ENCODE measurements around the gene PROX2. TPM values are rescaled to one million over a fixed set of nuclear protein-coding genes. Genes with fewer than 3 reads are reported as not detected.
A peak's percentile ranks its signal among the peaks of the same experiment; 100 is the strongest.

Gene PROX2
- total and polyA plus RNA-seq, 10 donors, result 0.06 to 0.43 (median 0.25) TPM; not detected in 6

- peaks cover 0 to 43% (median 19%) of the 10 kb centered on the region in 6 donors for H3K4me1 ChIP-seq
- no peaks in the 10 kb centered on the region for H3K9me3 ChIP-seq
- peaks cover 0 to 1% (median 0%) of the 10 kb centered on the region in 6 donors for H3K36me3 ChIP-seq
- H3K27me3 ChIP-seq (replicated peaks in 1 of 7), result no peaks in the 10 kb centered on the region
- intact Hi-C loops (cut with DNase I; ENCODE audit: low total_unique reads), result no loop called here
- peak; percentile 43 for DNase-seq
- no peak overlapping the region for H3K27ac ChIP-seq
- WGBS, 5 donors, result 60 to 100% (median 96%) methylated on average over 1 to 6 of the region's 6 CpGs
- no peak overlapping the region for H3K4me3 ChIP-seq
- TF ChIP-seq CTCF (IDR thresholded peaks at IDR 0.05 in 8 of 11, conservative IDR thresholded peaks at IDR 0.05 in 3 of 11) (no peak), POLR2A (IDR thresholded peaks at IDR 0.05) (no peak), POLR2AphosphoS5 (IDR thresholded peaks at IDR 0.05) (no peak)
Measured at GRCh38 chr14:74912111-74912510, 36.2 kb upstream of the PROX2 start.

DNA sequence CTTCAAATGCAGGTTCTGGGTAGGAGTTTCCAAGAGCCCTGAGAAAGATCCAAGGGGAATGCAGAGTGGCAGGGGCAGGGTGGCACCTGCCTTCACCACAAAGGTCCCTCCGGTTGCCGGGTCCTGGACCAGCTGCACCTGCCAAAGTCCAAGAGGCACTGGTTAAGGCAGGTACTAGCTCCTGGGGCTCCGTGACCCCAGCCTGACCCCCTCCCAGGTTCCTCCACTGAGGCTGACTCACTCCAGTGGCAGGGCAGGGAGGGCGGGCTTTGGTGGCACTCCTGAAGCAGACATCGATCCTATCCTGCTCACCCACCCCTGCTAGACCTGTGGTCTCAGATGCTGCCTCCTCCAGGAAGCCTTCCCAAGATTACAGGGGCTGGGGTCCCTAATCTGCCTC, 35.8 kb upstream of the PROX2 start:
- peaks cover 0 to 45% (median 21%) of the 10 kb centered on the region in 6 donors for H3K4me1 ChIP-seq

GRCh38 chr14:74911221-74911620, 35.3 kb upstream of the PROX2 start:
- intact Hi-C loops (cut with DNase I; ENCODE audit: low total_unique reads), result no loop called here
- Histone ChIP-seq H3K4me1 (peaks cover 0 to 49% (median 22%) of the 10 kb centered on the region in 6 donors), H3K36me3 (peaks cover 0 to 10% (median 0%) of the 10 kb centered on the region in 6 donors), H3K27ac (no peak overlapping the region), H3K9me3 (no peaks in the 10 kb centered on the region), H3K27me3 (replicated peaks in 1 of 7) (no peaks in the 10 kb centered on the region), H3K4me3 (no peak overlapping the region)
- WGBS, 5 donors, result 88 to 100% (median 93%) methylated on average over 2 to 6 of the region's 6 CpGs
- no peak for DNase-seq
- no peak for TF ChIP-seq POLR2AphosphoS5 (IDR thresholded peaks at IDR 0.05)
- no peak for TF ChIP-seq POLR2A (IDR thresholded peaks at IDR 0.05)

More for the DNA sequence above, 35.8 kb upstream of the PROX2 start:
- Histone ChIP-seq H3K27ac (no peak overlapping the region), H3K9me3 (no peaks in the 10 kb centered on the region), H3K4me3 (no peak overlapping the region), H3K27me3 (replicated peaks in 1 of 7) (no peaks in the 10 kb centered on the region), H3K36me3 (peaks cover 0 to 5% (median 0%) of the 10 kb centered on the region in 6 donors)
- peak; percentile 31 for DNase-seq
- intact Hi-C loops (cut with DNase I; ENCODE audit: low total_unique reads), result no loop called here
- 90 to 98% (median 93%) methylated on average over 5 of the region's 5 CpGs for WGBS, 5 donors
- no peak for TF ChIP-seq CTCF (IDR thresholded peaks at IDR 0.05 in 8 of 11, conservative IDR thresholded peaks at IDR 0.05 in 3 of 11)
- no peak for TF ChIP-seq POLR2A (IDR thresholded peaks at IDR 0.05)
- TF ChIP-seq POLR2AphosphoS5 (IDR thresholded peaks at IDR 0.05), result no peak

DNA sequence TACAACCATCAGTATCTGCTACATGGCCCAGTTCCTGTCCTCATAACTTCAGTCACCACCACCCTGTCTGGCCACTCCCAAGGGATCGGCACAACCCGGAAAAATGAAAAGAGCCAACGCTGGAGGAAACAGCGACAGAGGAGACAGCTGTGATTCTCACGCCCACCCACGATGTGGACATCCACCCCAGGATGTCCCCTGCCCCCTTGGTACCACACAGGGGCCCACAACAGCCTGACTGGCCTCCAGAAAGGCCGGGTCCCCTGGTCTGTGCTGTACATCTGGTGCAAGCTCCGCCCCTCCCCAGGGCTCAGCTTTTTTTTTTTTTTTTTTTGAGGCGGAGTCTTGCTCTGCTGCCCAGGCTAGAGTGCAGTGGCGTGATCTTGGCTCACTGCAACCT, 34.6 kb upstream of the PROX2 start:
- WGBS, 5 donors, result 73 to 85% (median 77%) methylated on average over 9 to 10 of the region's 10 CpGs
- H3K27ac ChIP-seq, result peak overlapping the region in 1 of 8 donors; percentile 10
- H3K9me3 ChIP-seq, result no peaks in the 10 kb centered on the region
- H3K4me1 ChIP-seq, result peaks cover 4 to 55% (median 29%) of the 10 kb centered on the region in 6 donors
- H3K36me3 ChIP-seq, result peaks cover 0 to 13% (median 0%) of the 10 kb centered on the region in 6 donors
- intact Hi-C loops (cut with DNase I; ENCODE audit: low total_unique reads), result no loop called here
- no peaks in the 10 kb centered on the region for H3K27me3 ChIP-seq (replicated peaks in 1 of 7)
- TF ChIP-seq POLR2AphosphoS5 (IDR thresholded peaks at IDR 0.05) (no peak), POLR2A (IDR thresholded peaks at IDR 0.05) (no peak), CTCF (IDR thresholded peaks at IDR 0.05 in 8 of 11, conservative IDR thresholded peaks at IDR 0.05 in 3 of 11) (no peak)
- DNase-seq, result no peak
- no peak overlapping the region for H3K4me3 ChIP-seq

All from spleen (tissue), 11 donors.